HG03025 (cell line): ENCODE data around the gene COL5A2.

ENCODE experiments used
- ATAC-seq: cut with Tn5 transposase; IDR thresholded peaks from one replicate; pipeline ENCODE4 v1.9.1; 2021; ENCODE audit warnings: mild to moderate bottlenecking, moderate library complexity; ENCODE audit not compliant: unreplicated experiment, low FRiP score

The COL5A2 gene

DNA sequence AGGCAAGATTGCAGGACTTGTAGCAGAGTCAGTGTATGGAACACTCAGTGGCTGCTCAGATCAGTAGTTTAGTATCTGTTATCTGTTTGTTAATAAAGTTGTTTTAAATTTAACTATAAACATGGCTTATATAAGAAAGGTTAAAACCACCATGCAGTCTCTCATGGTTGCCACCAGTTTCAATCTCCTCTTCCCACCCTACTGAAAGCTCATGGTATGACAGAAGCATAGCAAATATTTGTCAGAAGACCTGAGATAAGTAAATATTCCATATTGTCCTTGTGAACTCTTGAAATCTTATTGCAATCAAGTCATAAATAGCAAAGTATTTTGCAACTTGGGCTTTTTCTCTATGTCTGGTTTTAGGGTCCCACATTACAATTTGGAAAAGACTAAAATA is 2.1 kb upstream of the COL5A2 start:
- ATAC-seq, result no peak

DNA sequence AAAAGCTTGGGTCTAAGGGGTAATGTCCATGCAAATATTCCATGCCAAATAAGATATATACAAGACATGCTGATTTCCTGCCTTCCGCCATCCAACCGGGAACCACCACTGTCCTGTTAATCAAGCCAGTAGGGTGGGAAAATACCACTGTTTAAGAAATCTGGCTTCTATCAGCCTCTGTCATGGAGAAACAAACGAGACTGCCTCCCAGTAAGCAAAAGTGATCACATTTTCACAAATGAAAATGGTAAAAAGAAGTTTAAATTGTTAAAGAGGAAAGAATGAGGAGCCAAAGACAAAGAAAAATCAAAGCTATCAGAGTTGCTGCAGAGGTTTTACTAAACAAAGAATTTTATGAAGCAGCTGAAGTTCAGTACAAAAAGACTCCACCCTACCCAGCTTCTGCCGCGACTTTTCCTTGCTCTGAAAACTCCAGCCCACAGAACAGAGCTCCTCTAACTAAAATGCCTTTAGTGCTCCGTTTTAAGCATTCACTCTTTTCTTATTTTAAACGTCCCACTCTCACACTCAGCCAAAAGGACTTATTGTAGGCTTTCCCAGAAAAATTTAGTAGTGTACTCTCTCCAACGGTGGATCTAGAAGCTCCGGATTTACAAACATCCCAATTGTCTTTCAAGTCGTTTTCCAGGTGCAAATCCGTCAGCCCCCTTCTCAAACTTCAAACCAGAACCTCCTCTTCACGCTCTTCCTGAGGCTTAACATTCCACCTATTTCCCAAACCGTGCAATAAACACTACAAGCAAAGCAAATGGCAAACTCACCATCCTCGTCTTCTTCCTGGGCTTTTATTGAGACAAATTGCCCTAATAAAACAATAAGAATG is 613 bp downstream of the COL5A2 start:
- no peak for ATAC-seq

- ATAC-seq, result no peak
Measured at GRCh38 chr2:189178054-189178453, 1.5 kb downstream of the COL5A2 start.

GRCh38 chr2:189177251-189177840 is 2.2 kb downstream of the COL5A2 start:
- ATAC-seq, result no peak

GRCh38 chr2:189176516-189176915 is 3.0 kb downstream of the COL5A2 start:
- no peak for ATAC-seq

DNA sequence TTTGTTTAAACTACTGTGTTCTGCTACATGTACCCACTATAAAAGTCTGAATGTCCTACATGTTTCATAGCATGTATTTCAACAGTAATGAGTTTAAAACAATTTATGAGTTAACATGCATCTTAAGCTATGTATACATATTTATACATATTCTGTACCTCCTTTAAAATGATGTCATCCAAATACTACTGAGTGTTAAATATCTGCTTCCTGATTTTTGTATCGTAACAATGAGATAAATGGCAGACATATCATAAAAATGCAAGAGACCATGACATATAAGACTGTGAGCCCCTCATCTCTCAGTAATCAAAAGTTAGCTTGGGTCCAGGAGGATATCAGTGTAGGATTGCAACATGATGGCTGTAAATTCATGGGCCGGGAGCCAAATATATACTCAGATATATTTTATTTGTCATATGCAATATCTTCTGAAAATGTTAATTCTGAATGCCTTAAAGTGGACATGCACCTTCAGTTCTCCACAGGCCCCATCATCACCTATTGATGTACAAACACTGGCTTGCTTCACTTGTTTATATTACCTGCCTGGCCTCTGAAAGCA is 3.6 kb downstream of the COL5A2 start:
- ATAC-seq, result no peak

GRCh38 chr2:189171956-189172609 is 7.5 kb downstream of the COL5A2 start:
- no peak for ATAC-seq

DNA sequence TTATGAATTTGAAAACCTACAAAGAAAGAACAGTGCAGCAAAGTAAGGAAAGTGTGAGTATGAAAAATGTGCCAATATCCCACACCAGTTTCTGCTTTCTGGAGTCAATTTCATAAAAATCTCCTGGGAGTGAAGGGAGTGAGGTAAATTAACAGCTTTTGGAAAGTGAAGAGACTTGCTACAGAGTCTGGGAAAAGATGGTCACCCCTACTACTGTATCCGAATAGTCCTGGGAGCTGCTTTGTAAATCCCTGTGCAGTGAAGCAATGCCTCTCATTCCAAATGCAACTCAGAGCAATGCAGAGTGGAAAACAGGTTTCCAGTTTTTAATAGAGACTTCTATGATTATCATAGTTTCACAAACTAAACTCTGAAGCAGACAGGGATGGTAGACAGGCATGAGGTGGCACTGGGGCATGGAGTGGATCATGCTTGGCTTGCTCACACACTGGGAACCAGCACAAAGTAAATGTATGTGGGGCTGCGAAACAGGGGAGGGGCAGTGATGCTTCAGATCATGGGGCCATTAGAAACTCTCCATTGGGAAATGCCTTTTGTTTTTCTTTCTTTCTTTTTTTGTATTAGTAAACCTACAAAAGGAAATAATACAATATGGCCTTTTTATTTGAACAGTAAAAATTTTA is 10.6 kb downstream of the COL5A2 start:
- no peak for ATAC-seq

DNA sequence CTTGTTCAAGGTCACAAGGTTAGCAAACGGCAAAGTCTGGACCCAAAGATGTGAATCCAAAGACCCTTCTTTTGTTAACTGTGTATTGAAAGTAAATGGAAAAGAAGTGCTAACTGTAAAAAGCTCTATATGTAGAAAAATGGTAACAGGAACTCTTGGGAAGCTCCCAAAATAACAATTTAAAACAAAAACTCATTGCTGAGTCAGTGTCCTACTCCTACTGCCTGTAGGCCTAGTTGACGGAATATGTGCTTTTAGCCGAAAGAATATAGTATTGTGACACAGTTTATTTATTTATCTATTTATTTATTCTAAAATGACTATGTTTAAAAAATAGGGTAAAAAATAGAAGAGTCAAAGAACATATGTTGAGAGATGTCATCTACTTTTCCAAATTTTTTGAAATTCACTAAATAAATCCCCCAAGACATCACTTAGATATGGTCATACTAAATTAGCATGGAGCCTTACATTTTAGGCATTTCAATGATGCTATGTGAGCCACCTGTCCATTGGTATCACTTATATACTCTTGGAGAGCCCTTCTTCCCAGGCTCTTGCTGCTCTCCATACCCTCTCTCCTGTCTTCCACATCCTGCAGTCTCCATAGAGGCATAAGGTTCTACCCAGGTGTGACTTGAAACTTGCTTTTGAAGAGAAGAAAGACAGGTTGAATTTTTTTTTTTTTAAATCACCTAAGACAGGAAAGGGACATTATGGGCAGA is 13.7 kb downstream of the COL5A2 start:
- no peak for ATAC-seq

DNA sequence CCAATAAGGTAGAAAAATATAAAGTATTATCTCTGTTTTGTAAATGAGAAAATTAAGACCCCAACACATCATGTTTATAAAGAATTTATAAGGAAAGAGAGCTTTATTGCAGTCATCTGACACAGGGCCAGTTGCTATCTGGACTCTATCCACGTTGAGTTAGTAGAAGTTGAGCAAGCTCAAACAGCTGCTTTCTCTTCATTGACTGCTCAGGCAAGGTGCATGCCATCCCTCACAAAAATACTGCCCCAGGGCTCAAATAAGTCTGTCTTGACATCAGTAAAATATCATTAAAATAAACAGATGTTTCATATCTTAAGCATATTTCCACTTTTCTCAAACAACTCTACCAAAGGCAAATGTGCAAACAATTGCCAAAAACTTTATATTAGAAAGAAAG is 14.8 kb downstream of the COL5A2 start:
- no peak for ATAC-seq

DNA sequence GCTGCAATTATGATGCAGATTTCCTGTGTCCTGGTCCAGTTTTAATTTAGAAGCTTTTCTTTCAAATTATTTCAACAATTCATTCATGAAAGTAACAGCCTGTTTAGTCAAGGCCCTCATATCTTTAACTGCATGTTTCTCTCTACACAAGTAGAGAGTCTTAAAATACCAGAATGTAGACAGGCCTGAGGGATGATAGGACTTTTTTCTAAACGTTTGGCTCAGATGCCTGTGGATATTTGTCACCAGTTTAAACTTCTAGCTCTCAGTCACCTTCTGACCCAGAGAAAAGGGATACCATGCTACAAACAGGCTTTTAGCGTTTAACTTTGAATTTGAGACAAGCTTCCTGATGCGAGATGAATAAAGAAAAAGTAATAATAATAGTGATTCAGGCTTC is 15.7 kb downstream of the COL5A2 start:
- ATAC-seq, result no peak

DNA sequence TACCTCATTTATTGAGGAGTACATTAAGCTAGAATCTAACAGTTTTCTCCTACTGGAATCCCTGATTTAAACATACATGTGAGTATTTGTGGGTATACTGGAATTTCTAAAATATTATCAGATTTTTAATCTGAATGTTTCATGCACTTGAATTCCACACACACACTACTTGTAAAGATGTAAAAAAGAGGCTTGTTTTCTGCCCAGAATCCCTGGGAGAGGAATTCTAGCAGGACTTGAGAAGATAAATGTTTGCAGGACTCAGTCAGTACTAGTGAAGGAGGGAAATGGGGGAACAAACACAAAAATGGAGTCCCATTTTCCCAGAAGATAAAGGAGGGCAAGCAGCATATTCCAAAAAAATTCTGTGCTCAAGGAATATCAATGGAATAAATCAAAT is 17.0 kb downstream of the COL5A2 start:
- no peak for ATAC-seq

- no peak for ATAC-seq
Measured at GRCh38 chr2:189161894-189162293, 17.7 kb downstream of the COL5A2 start.

DNA sequence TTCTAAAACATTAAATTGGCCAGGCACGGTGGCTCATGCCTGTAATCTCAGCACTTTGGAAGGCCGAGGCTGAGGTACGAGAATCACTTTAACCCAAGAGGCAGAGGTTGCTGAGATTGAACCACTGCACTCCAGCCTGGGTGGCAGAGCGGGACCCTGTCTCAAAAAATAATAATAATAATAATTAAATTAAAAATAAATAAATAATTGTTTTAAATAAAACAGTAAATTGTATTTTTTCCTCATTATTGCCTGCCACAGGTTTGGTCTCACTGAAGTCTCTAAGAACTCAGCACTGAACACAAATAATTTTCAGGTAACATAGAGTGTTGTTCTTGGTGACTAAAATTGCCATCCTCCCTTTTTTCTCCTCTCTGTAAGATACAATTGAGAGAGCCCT is 19.8 kb downstream of the COL5A2 start:
- ATAC-seq, result no peak

DNA sequence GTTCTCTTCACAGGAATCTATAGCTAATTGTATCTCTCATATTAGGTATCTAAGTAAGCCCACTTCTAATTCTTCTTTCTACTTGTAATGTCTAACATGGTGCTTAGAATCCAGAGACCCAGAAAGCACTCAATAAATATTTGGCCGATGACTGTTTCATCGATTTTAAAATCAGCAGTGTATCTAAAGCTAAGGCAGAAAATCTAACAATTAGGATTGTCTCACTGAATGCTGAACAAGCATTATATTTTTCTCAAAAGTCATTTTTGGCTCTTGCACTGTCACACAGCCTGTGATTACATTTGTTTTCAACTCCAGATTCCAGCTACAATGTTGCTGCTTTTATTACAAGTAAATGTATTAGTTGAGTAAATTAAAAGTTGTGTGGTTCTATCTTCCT is 20.3 kb downstream of the COL5A2 start:
- no peak for ATAC-seq

- ATAC-seq, result no peak
Measured at GRCh38 chr2:189157939-189158338, 21.6 kb downstream of the COL5A2 start.

GRCh38 chr2:189157456-189157855 is 22.1 kb downstream of the COL5A2 start:
- ATAC-seq, result no peak

DNA sequence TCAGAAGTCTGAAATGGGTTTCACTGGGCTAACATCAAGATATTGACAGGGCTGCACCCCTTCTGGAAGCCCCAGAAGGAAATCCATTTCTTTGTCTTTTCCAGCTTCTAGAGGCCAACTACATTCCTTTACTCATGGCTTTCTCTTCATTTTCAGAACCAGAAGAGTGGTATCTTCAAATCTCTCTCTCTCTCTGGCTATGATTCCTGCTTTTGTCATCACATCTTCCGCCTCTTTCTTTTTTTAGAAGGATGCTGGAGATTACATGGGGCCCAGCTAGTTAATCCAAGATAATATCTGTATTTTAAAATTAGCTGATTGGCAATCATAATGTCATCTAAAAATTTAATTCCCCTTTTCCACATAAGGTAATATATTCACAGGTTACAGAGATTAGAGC is 23.8 kb downstream of the COL5A2 start:
- no peak for ATAC-seq

DNA sequence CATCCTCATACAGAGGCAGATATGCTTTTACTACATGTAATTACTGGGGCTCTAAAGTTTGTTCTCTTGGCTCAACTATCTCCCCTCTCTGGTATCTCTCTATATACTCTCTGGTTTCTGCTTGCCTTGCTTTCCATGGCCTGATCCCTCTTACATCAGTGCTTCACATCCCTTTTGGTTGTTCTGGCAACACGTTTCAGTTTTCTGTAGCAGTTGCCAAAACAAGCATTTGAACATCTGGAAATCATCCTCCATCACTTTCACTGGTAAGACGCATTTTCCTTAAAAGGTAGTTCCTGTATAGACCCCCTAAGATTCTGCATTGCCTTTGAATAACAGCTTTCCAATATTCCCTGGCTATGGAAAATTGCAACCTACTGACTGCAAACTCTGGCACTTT is 25.9 kb downstream of the COL5A2 start:
- no peak for ATAC-seq

GRCh38 chr2:189152483-189152882 is 27.1 kb downstream of the COL5A2 start:
- ATAC-seq, result no peak
